Uterus (tissue), 4 donors: ENCODE measurements around the gene MACROD1. TPM values are rescaled to one million over a fixed set of nuclear protein-coding genes. Genes with fewer than 3 reads are reported as not detected.
A peak's percentile ranks its signal among the peaks of the same experiment; 100 is the strongest.

Experiments
- DNase-seq, 2 donors: peaks; one replicate each; pipeline ENCODE4 v3.0.0-alpha.2; 2019 to 2020
- H3K27ac ChIP-seq, 2 donors: fragments of 200-600 bp; sonication (generic); 1 replicate in 1 of 2; 2 replicates in 1 of 2; pipeline ENCODE4 v1.5.1; 2016 to 2018
- H3K27me3 ChIP-seq, 2 donors: fragments of 200-600 bp; sonication (generic); one replicate each; pipeline ENCODE4 v1.5.1; 2018 to 2019; ENCODE audit warnings: control low read depth in 1 of 2
- H3K36me3 ChIP-seq, 2 donors: fragments of 200-600 bp; sonication (generic); one replicate each; pipeline ENCODE4 v1.5.1; 2019; ENCODE audit warnings: control low read depth in 1 of 2
- H3K4me1 ChIP-seq, 2 donors: fragments of 200-600 bp; sonication (generic); one replicate each; pipeline ENCODE4 v1.5.1; 2018 to 2019; ENCODE audit warnings: control low read depth in 1 of 2
- H3K4me3 ChIP-seq, 2 donors: fragments of 200-600 bp; sonication (generic); 1 replicate in 1 of 2; 2 replicates in 1 of 2; pipeline ENCODE4 v1.5.1; 2018 to 2019; ENCODE audit warnings: mild to moderate bottlenecking in 1 of 2
- H3K9me3 ChIP-seq, 2 donors: fragments of 200-600 bp; sonication (generic); one replicate each; pipeline ENCODE4 v1.5.1; 2019; ENCODE audit warnings: control low read depth in 1 of 2
- CTCF ChIP-seq, 4 experiments: fragments of 200-600 bp in 2 of 4; fragments of 450-650 bp in 2 of 4; sonication (generic) in 2 of 4; IDR thresholded peaks; one replicate each; pipeline ENCODE4 v1.5.1; 2016 to 2019; ENCODE audit warnings: antibody characterized with exemption in 4 of 4, mild to moderate bottlenecking in 2 of 4, moderate library complexity in 1 of 4
- POLR2A ChIP-seq, 2 donors: fragments of 450-650 bp; IDR thresholded peaks; one replicate each; pipeline ENCODE4 v1.6.1; 2016; ENCODE audit warnings: antibody characterized with exemption in 2 of 2, mild to moderate bottlenecking in 1 of 2, moderate library complexity in 1 of 2
- intact Hi-C: fragments of 100-400 bp; cut with DNase I; formaldehyde crosslinking; loops from one replicate; pipeline ENCODE4 v1.15.1; 2023; ENCODE audit warnings: low total_unique reads
- total RNA-seq, 4 donors: library from RNA; depleted of rRNA in 3 of 4; stranded (reverse); fragments of >200 nt in 3 of 4; gene quantifications; one replicate each; pipeline versions ENCODE4 v1.1.0 to v1.2.4, GENCODE V29; 2014 to 2023
- donor health status: DM: yes; HTN: yes; CAD: no.

MACROD1 gene
- total RNA-seq, 4 donors from 2014 or later = 1.8 to 27.1 (median 6.6) TPM

GRCh38 chr11:64157631-64158394 lies 8.1 kb downstream of the MACROD1 start:
- no peaks in the 10 kb centered on the region for H3K9me3 ChIP-seq
- no peak overlapping the region for H3K4me3 ChIP-seq
- TF ChIP-seq CTCF (IDR thresholded peaks at IDR 0.05) (no peak), POLR2A (IDR thresholded peaks at IDR 0.05) (no peak)
- intact Hi-C loops = no loop called here
- no peak for DNase-seq
- H3K27me3 ChIP-seq = no peaks in the 10 kb centered on the region
- no peaks in the 10 kb centered on the region for H3K36me3 ChIP-seq
- H3K27ac ChIP-seq = no peak overlapping the region
- H3K4me1 ChIP-seq = no peaks in the 10 kb centered on the region

GRCh38 chr11:64156235-64157011 lies 9.5 kb downstream of the MACROD1 start:
- DNase-seq = no peak
- no peaks in the 10 kb centered on the region for H3K27me3 ChIP-seq
- H3K4me3 ChIP-seq = no peak overlapping the region
- no peak overlapping the region for H3K27ac ChIP-seq
- H3K4me1 ChIP-seq = no peaks in the 10 kb centered on the region
- intact Hi-C loops = no loop called here
- H3K9me3 ChIP-seq = no peaks in the 10 kb centered on the region
- TF ChIP-seq CTCF (IDR thresholded peaks at IDR 0.05) (no peak), POLR2A (IDR thresholded peaks at IDR 0.05) (no peak)
- H3K36me3 ChIP-seq = no peaks in the 10 kb centered on the region

GRCh38 chr11:64153812-64154211 lies 12.1 kb downstream of the MACROD1 start:
- no peaks in the 10 kb centered on the region for H3K36me3 ChIP-seq

GRCh38 chr11:64152841-64153691 lies 12.8 kb downstream of the MACROD1 start:
- peak; percentile 50 to 69 for DNase-seq
- Histone ChIP-seq H3K36me3 (no peaks in the 10 kb centered on the region), H3K27ac (no peak overlapping the region), H3K27me3 (no peaks in the 10 kb centered on the region), H3K4me3 (no peak overlapping the region), H3K4me1 (no peaks in the 10 kb centered on the region), H3K9me3 (no peaks in the 10 kb centered on the region)
- intact Hi-C loops = loop anchor here (5.0 kb wide), 1 partner anchor 151 kb away; no protein-coding TSS in a partner anchor
- TF ChIP-seq POLR2A (IDR thresholded peaks at IDR 0.05) = peak in 1 of 2 donors; percentile 18
- peak; percentile 96 to 99 (median 98) for TF ChIP-seq CTCF (IDR thresholded peaks at IDR 0.05)

More at GRCh38 chr11:64153812-64154211, 12.1 kb downstream of the MACROD1 start:
- TF ChIP-seq POLR2A (IDR thresholded peaks at IDR 0.05) = no peak
- no peak for TF ChIP-seq CTCF (IDR thresholded peaks at IDR 0.05)
- no peak overlapping the region for H3K4me3 ChIP-seq
- H3K4me1 ChIP-seq = no peaks in the 10 kb centered on the region
- intact Hi-C loops = loop anchor here (5.0 kb wide), 1 partner anchor 152 kb away; no protein-coding TSS in a partner anchor
- no peak overlapping the region for H3K27ac ChIP-seq
- H3K9me3 ChIP-seq = no peaks in the 10 kb centered on the region
- DNase-seq = no peak
- H3K27me3 ChIP-seq = no peaks in the 10 kb centered on the region
